ENCODE results near the gene GH1.
"Not testable (repeated sequence)": the region's sequence is repeated elsewhere in the genome, so short reads cannot be mapped to it uniquely, and the experiment has no call there.

DNA sequence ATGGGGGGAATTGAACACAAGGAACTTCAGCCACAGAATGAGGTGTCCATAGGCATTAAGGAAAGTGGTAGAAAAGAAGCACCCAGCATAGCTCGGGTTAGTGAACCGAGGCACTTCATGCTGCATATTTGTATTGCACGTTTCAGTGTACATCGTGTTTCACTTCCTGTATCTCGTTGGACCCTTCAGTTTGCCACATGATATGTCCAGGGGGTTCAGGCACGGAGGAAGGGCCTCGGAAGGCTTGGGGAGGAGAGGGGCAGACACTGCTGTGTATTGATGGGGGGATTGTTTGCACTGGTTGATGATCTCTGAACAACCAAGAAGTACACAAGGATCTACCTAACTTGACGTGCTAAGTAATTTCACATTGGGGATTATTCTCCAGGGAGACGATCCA, 3.8 kb upstream of the GH1 start:
- not testable (repeated sequence) for TF ChIP-seq POLR2A, POLR2AphosphoS5, EP300 (IDR thresholded peaks at IDR 0.05)
- TF ChIP-seq, protein P1, sequence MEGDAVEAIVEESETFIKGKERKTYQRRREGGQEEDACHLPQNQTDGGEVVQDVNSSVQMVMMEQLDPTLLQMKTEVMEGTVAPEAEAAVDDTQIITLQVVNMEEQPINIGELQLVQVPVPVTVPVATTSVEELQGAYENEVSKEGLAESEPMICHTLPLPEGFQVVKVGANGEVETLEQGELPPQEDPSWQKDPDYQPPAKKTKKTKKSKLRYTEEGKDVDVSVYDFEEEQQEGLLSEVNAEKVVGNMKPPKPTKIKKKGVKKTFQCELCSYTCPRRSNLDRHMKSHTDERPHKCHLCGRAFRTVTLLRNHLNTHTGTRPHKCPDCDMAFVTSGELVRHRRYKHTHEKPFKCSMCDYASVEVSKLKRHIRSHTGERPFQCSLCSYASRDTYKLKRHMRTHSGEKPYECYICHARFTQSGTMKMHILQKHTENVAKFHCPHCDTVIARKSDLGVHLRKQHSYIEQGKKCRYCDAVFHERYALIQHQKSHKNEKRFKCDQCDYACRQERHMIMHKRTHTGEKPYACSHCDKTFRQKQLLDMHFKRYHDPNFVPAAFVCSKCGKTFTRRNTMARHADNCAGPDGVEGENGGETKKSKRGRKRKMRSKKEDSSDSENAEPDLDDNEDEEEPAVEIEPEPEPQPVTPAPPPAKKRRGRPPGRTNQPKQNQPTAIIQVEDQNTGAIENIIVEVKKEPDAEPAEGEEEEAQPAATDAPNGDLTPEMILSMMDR (IDR thresholded peaks at IDR 0.05): not testable (repeated sequence)

Data from gastroesophageal sphincter (tissue), 3 donors.